Stimulated activated CD4-positive, alpha-beta T cell treated with anti-CD3 and anti-CD28 coated beads, Interleukin-15, amount 100 ng/mL, for 24 hours (primary cell): ENCODE data around the gene ALG14.

Experiments
- DNase-seq: peaks from one replicate; pipeline ENCODE4 v3.0.0-alpha.2; 2020

Gene ALG14

DNA sequence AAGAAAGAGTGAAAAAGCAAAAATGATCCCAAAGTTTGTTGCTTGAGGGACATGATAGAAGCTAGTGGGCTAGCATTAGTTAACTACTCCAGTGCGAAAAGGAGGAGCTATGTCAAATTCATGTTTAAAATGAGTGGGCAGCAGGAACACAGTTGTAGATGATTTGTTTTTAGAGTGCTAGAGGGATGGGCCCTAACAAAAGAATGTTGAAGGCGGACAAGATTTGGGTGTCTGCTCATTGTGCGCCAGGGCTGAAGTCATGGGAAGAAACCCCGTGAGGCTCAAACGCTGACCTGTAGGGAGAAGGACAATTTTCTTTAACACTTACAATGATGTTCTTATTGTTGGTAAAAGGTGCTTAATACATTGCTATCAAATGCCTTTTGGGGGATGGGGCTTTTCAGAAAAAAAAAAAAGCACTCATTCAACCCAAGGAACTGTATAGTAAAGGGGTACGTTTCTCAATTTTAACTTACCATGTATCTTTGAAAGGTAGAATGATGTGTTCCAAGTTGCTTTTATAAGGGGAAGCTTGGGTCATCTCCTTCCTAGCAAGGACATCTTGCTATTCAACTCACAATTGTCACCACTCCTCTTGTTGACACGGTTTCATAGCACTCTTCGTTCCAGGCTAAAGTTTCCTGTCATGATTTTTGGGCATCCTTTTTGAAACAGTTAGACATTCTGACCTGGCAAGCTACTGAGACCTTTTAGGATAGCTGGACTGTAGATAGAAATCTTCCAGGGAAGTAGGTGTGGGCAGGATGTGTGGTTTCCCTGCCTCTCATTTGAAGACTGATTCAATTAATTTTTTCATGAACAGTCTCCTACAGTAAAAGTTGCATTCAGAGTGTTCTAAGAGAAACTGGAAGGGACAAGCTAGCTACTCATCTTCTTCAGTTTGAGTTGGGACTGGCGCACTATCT, 92.8 kb downstream of the ALG14 start:
- DNase-seq: no peak

GRCh38 chr1:94979131-94979530, 93.6 kb downstream of the ALG14 start:
- DNase-seq: no peak

DNA sequence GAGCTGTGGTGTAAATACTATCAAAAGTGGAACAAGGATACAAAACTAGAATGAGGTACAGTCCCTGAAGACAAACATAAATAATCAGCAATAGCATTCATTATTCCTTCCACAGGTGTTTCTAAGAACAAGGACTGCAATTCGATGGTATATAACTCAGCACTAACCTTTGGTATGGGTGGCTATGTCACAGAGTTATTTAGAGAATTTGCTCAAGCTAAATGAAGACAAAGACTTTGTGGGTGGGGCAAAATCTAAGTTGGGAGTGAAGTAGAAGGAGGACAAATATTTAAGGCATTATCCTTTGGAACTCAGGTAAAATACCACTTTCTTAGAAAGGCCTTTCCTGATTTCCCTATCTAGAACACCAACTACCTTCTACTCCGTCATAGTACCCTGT, 94.3 kb downstream of the ALG14 start:
- DNase-seq: no peak

GRCh38 chr1:94976971-94977548, 95.7 kb downstream of the ALG14 start:
- DNase-seq: no peak

GRCh38 chr1:94974824-94975223, 97.9 kb downstream of the ALG14 start:
- no peak for DNase-seq

DNA sequence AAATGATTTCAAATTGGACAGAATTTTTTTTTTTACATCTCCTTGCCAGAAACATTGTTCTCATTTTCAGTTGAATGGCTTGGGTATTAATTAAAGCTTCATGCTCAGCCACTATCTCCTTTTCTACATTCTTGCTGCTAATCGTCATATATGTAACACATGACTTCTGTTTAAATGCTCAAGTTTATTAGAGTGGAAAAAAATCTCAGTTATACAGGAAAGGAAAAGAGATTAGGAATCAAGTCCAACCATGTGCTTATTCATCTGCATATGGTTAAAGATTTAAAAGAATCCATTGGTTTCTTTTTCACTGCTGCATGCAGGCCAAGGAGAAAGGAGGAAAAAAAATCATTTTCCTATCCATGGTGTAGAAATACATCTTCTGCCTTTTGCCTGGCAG, 98.5 kb downstream of the ALG14 start:
- DNase-seq: no peak

- no peak for DNase-seq
These were observed 99.3 kb downstream of the ALG14 start for GRCh38 chr1:94973309-94973922.

DNA sequence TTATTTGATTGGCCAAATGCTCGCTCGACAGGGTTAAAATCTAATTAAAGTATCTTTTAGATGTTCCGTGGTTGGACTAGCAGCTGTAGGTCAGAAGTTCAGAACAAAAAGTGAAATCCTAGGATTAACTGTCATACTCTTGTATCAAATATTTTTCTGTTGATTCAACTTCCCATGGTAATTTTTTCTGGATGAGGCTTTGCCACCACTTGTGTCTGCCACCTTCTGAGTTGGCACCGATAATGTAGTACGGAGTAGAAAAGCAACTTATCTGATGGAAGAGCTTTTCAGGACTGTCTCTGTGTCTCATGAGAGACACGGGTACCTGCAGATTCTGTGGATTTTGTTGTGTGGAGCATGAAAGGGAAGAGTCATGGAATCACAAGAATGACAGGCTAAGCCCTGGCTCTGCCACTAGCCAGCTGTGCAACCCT, 101.2 kb downstream of the ALG14 start:
- DNase-seq: no peak

GRCh38 chr1:94970783-94971182, 102.0 kb downstream of the ALG14 start:
- no peak for DNase-seq

DNA sequence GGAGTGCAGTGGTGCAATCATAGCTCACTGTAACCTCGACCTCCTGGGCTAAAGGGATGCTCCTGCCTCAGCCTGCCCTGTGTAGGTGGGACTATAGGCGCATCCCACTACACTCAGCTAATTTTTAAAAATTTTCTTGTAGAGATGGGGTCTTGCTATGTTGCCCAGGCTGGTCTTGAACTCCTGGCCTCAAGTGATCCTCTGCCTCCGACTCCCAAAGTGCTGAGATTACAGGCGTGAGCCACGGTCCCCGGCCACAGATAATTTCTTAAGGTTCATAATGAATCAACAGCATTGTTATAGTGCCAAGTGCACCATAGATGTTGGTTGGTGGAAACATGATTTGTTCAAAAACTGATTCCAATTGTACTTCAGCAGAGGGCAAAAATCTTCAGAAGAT, 103.6 kb downstream of the ALG14 start:
- DNase-seq: no peak

- no peak for DNase-seq
These were observed 106.7 kb downstream of the ALG14 start for GRCh38 chr1:94966033-94966432.

- no peak for DNase-seq
These were observed 108.9 kb downstream of the ALG14 start for GRCh38 chr1:94963864-94964263.

GRCh38 chr1:94962409-94963265, 110.1 kb downstream of the ALG14 start:
- DNase-seq: peak; percentile 25

DNA sequence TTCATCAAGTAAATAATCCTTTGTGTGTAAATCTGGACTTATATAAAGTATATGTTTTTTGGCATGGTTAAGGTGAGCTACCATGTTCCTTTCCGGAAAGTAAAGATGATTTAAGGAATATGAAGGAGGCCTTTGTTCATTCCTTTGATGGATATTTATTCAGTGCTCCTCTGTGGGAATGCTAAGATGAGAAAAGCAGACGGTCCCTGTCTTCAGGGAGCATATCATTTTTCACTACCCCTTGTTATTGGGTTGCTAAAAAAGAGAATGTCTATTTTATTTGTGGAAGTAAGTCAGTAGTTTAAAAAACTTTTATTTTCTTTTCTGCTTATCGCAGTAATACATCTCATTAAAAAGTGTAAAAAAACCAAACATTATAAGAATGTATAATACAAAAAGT, 110.8 kb downstream of the ALG14 start:
- DNase-seq: no peak

DNA sequence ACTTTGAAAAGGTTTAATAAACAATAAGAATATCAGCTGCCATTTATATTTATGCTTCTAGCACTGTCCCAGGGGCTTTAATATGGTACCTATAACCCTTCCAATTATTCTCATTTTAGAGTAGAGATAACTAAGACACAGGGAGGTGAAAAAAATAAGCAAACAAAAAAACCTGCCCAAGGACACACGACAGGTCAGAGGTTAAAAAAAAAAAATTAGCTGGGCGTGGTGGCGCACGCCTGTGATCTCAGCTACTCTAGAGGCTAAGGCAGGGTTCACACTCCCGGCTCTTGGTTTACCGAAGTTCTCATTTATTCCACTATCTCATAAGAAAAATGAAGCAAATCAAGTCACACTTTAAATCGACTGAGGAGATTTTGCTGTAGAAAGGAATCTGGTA, 111.2 kb downstream of the ALG14 start:
- DNase-seq: no peak

DNA sequence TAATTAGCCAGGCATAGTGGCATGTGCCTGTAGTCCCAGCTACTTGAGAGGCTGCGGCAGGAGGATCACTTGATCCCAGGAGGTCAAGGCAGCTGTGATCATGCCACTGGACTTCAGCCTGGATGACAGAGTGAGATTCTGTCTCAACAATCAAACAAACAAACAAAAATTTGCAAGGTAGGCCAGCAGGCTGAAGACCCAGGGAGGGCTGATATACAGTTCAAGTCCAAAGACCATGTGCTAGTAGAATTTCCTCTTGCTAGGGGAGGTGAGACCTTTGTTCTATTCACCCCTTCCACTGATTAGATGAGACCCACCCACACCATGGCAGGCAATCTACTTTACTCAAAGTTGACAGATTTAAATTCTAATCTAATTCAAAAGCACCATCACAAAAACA, 114.7 kb downstream of the ALG14 start:
- DNase-seq: no peak

DNA sequence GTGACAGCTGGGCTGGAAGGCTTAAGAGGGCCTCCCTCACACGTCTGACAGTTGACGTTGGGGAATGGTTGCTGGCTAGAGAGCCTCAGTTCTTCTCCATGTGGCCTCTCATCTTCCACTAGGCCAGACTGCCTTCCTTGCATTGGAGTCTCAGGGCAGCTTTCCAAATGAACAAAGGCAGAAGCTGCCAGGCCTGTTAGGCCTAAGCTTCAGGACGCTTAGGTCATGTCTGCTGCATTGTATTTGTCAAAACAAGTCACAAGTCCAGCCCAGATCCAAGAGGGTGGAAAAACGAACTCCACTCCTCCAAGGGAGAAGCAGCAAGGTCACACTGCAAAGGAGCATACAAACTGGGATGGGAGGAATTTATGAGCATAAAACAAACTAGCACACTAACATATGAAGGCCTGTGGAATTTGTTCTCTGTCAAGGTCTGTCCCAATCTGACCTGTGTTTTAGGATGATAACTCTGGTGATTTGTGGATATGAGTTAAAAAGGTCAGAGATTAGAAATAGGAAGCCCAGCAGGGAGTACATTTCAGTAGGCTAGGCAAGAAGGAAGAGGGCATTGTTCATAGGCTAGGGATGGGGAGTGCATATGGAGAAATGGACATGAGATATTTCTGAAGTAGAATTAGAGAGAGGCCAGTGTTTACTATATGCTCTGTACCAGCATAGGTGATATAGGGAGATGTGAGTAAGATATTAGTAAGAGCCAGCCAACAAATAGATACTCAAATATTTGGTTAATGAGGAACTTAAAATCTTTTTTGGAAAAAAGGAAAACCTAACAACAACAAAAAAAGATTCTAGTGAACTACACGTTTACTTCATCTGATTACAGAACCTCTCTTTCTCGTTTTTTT, 116.8 kb downstream of the ALG14 start:
- DNase-seq: no peak

DNA sequence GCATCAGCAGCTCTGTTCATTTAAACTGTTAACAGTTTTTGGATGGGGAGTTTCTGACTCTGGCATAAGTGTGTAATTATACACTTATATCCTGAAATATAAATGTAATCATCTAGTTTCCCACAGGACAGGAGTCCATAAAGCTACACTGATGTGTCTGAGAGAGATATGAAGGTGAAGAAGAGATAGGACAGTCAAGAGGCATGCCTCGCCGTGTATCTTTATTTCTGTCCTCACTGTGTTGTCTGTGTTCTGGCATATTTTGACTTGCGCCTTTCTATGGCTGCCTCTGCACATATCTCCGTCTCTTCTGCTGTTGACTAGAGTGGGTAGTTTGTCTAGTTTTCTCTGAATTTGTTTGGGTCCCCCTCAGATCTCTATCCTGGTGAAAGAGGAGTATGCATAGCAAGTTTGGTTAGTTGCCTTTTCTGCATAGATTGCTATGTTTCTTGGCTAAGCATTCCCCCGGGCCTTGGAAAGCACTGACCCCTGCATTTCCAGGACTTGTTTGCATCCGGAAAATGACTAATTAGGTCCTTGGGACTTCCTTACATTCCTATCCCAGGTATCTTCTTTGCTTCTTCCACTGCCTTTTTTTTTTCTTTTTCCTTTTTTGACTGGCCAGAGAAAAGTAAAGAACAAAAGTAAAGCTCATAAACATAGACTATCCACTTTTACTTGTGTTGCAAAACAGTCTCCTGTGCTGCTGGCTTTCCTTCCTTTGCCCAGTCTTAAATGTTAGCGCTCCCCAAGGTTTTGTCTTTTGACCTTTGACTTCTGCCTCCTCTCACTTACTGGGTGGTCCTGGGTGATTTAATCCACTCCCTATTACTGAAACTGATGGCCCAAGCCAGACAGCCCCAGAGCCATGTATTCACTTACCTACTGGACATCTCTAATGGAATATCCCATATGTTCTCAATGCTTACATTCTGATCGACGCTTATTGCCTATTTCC, 118.2 kb downstream of the ALG14 start:
- DNase-seq: no peak

DNA sequence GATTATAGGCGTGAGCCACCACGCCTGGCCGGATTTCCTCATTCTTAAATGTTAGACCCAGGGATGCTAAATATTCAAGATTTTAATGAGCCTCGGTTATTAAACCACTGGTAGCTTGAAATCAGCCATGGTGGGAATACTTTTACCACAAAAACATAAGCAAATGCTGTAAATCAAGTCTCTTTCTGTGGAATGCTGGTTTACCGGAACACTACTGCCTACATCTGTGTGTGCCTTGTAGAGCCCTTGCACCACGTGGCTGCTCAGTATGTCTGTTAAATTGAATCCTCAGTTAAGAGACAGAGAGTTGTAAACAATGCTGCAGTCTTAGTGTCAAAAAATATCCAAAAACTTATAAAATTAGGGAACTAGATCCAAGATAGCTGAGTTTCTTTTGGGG, 119.0 kb downstream of the ALG14 start:
- no peak for DNase-seq

DNA sequence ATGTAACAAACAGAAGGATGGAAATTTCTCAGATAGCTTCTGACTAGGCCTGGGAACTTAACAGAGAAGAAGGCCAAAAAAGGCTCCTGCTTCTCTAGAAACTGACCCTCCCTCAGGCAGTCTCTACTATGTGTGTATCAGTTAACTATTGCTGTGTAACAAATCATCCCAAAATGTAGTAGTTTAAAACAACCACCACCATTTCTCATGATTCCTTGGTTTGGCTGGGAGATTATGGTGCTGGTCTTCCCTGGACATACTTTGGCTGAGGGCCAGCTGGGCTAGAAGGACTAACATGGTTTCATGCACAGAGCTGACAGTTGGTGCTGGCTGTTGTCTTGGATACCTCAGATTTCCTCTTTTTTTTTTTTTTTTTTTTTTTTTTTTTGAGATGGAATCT, 119.6 kb downstream of the ALG14 start:
- no peak for DNase-seq

DNA sequence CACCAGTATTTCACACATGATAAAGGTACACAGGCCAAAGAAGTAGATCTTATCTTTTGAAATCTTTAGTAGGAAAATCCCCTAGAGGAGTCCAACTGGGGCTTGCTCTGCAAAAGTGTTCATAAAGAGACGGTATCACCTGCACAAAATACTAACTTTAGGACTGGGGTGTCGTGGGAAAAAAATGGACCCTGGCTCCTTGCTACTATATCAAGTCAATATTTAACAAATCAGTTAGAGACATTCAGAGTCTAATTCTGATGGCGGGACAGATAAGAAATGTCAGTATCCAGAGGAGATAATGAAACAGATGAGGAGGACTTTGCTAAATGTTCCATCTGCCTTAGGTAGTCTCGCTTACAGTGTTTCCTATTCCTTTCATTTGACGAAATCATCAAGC, 120.2 kb downstream of the ALG14 start:
- no peak for DNase-seq
